ENCODE data around the gene SERPINA9.

SERPINA9 gene

GRCh38 chr14:94469261-94469660, 6.7 kb downstream of the SERPINA9 start:
- TF ChIP-seq ZFX (IDR thresholded peaks at IDR 0.05; ENCODE audit: borderline replicate concordance): no peak
- TF ChIP-seq CTCF (IDR thresholded peaks at IDR 0.05): no peak
- H3K27ac ChIP-seq: no peak overlapping the region

DNA sequence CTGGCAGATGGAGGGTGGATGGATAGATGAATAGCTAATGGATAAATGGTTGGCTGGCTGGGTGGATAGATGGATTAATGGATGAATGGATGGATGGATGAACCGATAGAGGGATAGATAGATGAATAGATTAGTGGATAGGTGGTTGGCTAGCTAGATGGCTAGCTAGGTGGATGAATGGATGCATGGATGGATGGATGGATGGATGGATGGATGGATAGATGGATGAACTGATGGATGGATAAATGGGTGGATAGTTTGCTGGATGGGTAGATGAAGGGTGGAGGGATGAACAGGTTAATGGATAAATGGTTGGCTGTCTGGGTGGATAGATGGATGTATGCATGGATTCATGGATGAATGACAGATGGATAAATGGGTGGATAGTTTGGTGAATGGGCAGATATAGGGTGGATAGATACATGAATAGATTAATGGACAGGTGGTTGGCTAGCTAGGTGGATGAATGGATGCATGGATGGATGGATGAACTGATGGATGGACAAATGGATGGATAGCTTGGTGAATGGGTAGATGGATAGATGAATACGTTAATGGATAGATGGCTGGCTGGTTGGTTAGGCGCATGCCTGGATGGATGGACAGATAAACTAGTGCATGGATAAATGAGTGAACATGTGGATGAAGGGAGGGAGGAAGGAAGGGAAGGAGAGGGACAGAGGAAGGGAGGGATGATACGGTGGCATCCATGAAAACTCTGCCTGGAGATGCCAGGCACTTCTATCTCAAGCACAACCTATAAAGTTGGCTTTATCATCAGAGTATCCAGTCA, 8.1 kb downstream of the SERPINA9 start:
- TF ChIP-seq ZFX (IDR thresholded peaks at IDR 0.05; ENCODE audit: borderline replicate concordance) (no peak), CTCF (IDR thresholded peaks at IDR 0.05) (no peak)
- no peak overlapping the region for H3K27ac ChIP-seq

GRCh38 chr14:94466706-94467370, 9.2 kb downstream of the SERPINA9 start:
- H3K27ac ChIP-seq: no peak overlapping the region
- TF ChIP-seq ZFX (IDR thresholded peaks at IDR 0.05; ENCODE audit: borderline replicate concordance) (no peak), CTCF (IDR thresholded peaks at IDR 0.05) (no peak)

- TF ChIP-seq ZFX (IDR thresholded peaks at IDR 0.05; ENCODE audit: borderline replicate concordance) (no peak), CTCF (IDR thresholded peaks at IDR 0.05) (no peak)
- no peak overlapping the region for H3K27ac ChIP-seq
These were observed 11.0 kb downstream of the SERPINA9 start for GRCh38 chr14:94465042-94465441.

DNA sequence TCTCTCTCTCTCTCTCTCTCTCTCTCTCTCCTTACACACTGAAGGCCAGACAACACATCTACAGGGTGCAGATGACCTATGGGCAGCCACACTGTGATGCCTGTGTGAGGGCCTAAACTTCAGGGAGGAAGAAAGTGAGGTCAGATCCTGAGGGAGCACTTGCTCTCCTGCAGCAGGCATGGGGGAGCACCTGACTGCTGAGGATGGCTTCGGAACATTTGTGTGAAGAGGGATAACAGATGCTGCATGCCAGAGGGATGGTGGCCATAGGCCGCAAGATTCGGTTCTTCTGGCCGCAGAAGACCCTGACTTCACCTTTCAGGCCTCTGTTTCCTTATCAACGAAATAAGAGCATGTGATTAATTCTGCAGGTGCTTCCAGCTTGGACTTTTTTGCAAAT, 11.7 kb downstream of the SERPINA9 start:
- no peak for TF ChIP-seq ZFX (IDR thresholded peaks at IDR 0.05; ENCODE audit: borderline replicate concordance)
- TF ChIP-seq CTCF (IDR thresholded peaks at IDR 0.05): no peak
- H3K27ac ChIP-seq: no peak overlapping the region

DNA sequence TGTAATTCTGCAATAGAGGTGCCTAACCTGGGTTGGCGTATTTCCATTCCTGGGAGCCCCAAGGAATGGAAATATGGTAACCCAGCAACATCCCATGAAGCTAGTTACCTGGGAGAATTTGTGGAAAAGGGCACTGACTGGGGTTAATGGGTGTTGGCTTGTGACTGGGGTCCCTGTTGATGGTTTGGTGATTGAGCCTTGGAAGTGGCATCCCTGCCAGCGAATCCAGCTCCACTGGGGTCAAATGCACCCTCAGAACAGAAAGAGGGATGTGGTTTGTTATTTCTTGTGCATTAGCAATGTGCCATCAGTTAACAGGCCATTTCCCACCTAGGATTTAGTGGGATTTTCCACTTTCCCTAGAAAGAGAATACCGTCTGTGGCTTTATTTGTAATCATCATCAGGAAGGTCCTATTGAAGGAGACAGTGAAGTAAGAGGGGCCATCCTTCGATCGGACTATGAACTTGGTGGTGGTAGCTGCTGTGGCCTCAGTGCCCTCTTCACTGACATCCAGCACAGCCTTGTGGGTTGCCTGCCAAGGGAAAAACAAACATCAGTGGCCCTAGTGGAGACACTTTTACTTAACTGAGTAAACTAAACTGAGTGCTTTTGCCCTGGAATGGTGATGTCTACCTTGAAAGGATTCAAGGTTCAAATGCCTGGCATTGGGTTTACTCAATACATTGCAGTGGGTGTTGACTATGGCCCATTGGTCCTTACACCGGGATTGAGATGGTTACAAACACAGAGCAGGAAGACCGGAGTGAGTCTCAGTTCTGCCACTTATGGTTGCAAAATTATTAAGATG, 13.0 kb downstream of the SERPINA9 start:
- TF ChIP-seq ZFX (IDR thresholded peaks at IDR 0.05; ENCODE audit: borderline replicate concordance) (no peak), CTCF (IDR thresholded peaks at IDR 0.05) (no peak)

More for the DNA sequence above, 13.0 kb downstream of the SERPINA9 start:
- no peak overlapping the region for H3K27ac ChIP-seq

Measured in 22Rv1 (cell line).